GM12892 (cell line): Measurements from ENCODE around the gene AQP11.
"Not testable (repeated sequence)": the region's sequence is repeated elsewhere in the genome, so short reads cannot be mapped to it uniquely, and the experiment has no call there.

ENCODE experiments used
- POLR2A ChIP-seq: IDR thresholded peaks from 2 replicates; pipeline ENCODE4 v1.6.1; 2011; ENCODE audit warnings: low read depth, low read length, control low read depth
- POLR2AphosphoS5 ChIP-seq: IDR thresholded peaks from 2 replicates; pipeline ENCODE4 v1.6.1; 2011; ENCODE audit warnings: low read depth, low read length, control low read depth

- TF ChIP-seq POLR2AphosphoS5, POLR2A: not testable (repeated sequence)
Observed at GRCh38 chr11:77575428-77575827, 14.3 kb upstream of the AQP11 start.
